Breast epithelium (tissue), 3 donors: ENCODE results near the gene DCHS2.

Experiments
- POLR2A ChIP-seq: fragments of 450-650 bp; IDR thresholded peaks from one replicate; pipeline ENCODE4 v1.6.1; 2016; ENCODE audit warnings: antibody characterized with exemption, mild to moderate bottlenecking, moderate library complexity
- POLR2AphosphoS5 ChIP-seq, 3 donors: sonication (generic); formaldehyde crosslinking; IDR thresholded peaks; one replicate each; pipeline ENCODE4 v1.6.1; 2017; ENCODE audit warnings: antibody characterized with exemption in 3 of 3
- TF ChIP-seq, protein P1 (sequence below), 3 donors: fragments of 450-650 bp; IDR thresholded peaks; one replicate each; pipeline ENCODE4 v1.5.1; 2016 to 2017; ENCODE audit warnings: antibody characterized with exemption in 3 of 3, mild to moderate bottlenecking in 3 of 3, moderate library complexity in 3 of 3

DNA sequence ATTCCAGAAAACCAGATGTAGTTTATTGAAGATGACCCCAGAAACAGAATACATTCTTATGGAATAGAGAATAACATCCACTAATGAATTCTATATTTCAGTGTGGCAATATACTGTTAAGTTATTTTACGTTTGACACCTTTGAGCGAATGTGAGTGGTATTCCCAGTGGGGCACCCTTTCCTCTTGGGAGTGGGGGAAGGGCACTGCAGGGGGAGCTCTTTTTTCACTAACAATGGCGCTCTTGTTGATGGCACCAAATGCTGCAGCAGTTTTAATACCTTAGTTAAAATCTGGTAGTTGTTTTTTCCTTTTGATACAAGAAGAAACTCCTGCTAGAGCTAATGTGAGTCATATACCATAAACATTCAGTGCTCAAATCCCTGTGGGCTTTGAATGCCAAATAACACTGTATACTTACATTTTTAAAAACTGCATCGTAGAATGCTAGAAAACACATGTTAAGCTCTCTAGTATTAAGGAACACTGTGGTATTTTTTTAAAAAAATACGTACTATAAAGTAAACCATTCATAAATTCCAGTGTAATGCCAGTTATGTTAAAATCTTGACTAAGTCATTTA is 178.5 kb downstream of the DCHS2 start:
- TF ChIP-seq POLR2A (no peak), POLR2AphosphoS5 (IDR thresholded peaks at IDR 0.05) (no peak)
- TF ChIP-seq, protein P1, sequence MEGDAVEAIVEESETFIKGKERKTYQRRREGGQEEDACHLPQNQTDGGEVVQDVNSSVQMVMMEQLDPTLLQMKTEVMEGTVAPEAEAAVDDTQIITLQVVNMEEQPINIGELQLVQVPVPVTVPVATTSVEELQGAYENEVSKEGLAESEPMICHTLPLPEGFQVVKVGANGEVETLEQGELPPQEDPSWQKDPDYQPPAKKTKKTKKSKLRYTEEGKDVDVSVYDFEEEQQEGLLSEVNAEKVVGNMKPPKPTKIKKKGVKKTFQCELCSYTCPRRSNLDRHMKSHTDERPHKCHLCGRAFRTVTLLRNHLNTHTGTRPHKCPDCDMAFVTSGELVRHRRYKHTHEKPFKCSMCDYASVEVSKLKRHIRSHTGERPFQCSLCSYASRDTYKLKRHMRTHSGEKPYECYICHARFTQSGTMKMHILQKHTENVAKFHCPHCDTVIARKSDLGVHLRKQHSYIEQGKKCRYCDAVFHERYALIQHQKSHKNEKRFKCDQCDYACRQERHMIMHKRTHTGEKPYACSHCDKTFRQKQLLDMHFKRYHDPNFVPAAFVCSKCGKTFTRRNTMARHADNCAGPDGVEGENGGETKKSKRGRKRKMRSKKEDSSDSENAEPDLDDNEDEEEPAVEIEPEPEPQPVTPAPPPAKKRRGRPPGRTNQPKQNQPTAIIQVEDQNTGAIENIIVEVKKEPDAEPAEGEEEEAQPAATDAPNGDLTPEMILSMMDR (IDR thresholded peaks at IDR 0.05), result no peak
